ENCODE measurements around the gene ZMYND8.

Gene ZMYND8

DNA sequence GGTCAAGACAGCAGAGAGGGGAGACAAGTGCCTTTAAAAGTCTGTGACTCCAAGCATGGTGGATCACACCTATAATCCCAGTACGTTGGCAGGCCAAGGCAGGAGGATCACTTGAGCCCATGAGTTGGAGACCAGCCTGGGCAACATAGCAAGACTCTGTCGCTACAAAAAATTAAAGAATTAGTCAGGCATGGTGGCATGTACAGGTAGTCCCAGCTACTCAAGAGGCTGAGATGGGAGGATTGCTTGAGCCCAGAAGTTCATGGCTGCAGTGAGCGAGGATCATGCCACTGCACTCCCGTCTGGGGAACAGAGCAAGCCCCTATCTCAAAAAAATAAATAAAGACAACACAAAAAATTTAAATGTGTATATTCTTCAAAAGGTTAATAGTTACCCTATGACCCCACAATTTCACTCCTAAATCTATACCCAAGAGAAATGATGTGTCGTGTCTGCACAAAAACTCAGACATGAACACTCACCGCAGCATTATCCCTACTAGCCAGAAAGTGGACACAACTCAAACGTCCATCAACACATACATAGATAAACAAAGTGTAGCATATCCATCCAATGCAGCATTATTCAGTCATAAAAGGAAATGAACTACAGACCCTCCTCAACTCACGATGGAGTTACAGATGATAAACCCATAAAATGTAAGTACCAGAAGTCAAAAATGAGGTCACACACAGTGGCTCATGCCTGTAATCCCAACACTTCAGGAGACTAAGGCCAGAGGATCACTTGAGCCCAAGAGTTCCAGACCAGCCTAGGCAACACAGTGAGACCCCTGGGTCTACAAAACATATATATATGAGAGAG, 23.9 kb downstream of the ZMYND8 start:
- no peak for DNase-seq (ENCODE audit: low spot score)

GRCh38 chr20:47330933-47331708, 25.4 kb downstream of the ZMYND8 start:
- DNase-seq (ENCODE audit: low spot score) = peak; percentile 56

DNA sequence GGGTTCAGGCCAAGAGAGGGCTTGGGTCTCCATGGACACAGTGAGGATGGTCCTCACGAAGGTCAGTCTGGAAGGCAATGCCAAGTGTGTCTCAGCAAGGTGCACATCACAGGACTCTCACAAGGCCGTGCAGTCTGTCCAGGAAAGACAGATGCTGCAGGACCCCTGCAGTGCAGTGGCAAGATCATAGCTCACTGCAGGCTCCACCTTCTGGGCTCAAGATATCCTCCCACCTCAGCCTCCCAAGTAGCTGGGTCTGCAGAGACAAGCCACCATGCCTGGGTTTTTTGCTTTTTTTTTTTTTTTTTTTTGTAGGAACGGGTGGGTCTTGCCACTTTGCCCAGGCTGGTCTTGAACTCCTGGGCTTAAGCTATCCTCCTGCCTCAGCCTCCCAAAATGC, 26.4 kb downstream of the ZMYND8 start:
- DNase-seq (ENCODE audit: low spot score) = no peak

- DNase-seq (ENCODE audit: low spot score) = no peak
Observed at GRCh38 chr20:47328129-47328528, 28.4 kb downstream of the ZMYND8 start.

DNA sequence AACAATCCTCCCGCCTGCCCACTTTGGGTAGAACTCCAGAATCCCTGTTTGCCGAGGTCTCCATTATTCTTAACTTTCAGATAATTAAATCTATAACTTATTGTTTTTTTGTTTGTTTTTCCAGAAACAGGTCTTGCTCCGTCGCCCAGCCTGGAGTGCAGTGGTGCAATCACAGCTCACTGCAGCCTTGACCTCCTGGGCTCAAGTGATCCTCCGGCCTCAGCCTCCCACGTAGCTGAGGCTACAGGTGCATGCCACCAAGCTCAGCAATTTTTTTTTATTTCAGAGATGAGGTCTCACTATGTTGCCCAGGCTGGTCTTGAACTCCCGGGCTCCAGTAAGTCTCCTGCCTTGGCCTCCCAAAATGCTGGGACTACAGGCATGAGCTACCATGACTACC, 28.8 kb downstream of the ZMYND8 start:
- no peak for DNase-seq (ENCODE audit: low spot score)

DNA sequence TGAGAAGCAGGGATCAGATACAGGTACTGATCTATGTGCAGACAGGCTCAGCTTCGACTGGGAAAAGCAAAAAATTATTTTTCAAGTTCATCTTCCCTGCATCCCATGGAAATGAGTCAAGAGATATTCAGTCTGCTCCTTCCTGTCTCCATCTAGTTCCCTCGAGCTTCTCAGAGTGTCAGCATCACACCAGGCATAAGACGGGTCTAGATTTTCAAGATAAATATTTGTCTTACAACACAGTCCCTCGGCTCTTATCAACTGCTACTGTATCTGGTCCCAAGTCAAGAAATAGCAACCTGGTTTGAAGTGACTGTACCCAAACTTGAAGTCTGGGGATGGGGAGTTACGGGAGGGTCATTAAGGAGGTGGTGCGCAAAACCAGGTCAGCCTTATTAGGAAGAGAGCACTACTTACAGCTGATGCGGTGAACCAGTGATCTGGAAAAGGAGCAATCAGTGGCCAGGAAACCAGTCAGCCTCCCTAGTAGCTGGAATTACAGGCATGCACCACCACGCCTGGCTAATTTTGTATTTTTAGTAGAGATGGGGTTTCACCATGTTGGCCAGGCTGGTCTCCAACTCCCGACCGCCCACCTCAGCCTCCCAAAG, 29.7 kb downstream of the ZMYND8 start:
- peak; percentile 54 for DNase-seq (ENCODE audit: low spot score)

GRCh38 chr20:47325242-47325641, 31.3 kb downstream of the ZMYND8 start:
- DNase-seq (ENCODE audit: low spot score) = no peak

DNA sequence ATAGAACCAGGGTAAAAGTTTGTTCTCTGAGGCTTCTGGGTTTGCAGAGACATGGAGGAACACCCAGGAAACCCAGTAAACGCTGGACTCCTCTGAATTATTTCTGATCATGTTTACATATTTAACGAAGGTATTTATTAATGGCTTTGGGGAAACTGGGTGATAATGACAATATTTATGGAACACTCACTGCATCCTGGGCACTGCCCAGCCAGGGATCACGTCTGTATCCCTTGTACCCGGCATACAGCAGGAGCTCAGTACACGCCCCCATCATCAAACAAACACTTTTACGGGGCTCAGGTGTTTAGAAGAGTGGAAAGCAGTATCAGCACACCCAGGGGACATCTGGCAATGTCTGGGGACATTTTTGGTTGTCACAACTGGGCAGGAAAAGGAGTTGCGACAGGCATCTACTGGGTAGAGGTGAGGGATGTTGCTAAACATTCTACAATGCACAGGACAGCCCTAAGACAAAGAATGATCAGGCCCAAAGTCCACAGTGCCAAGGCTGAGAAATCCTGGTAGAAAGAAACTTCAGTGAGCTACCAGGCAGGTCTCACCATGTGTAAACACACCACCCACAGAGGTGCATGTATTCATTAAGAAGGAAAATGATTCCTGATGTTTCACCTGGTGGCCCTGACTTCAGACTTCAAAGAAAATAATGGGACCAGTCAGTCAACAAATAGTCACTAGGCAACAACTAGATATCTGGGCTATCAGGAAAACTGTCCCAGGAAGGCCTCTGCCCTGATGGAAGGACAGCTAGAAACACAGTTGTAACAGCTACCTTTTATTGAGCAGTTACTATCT, 35.3 kb downstream of the ZMYND8 start:
- no peak for DNase-seq (ENCODE audit: low spot score)

GRCh38 chr20:47319517-47320252, 36.8 kb downstream of the ZMYND8 start:
- peak; percentile 29 for DNase-seq (ENCODE audit: low spot score)

DNA sequence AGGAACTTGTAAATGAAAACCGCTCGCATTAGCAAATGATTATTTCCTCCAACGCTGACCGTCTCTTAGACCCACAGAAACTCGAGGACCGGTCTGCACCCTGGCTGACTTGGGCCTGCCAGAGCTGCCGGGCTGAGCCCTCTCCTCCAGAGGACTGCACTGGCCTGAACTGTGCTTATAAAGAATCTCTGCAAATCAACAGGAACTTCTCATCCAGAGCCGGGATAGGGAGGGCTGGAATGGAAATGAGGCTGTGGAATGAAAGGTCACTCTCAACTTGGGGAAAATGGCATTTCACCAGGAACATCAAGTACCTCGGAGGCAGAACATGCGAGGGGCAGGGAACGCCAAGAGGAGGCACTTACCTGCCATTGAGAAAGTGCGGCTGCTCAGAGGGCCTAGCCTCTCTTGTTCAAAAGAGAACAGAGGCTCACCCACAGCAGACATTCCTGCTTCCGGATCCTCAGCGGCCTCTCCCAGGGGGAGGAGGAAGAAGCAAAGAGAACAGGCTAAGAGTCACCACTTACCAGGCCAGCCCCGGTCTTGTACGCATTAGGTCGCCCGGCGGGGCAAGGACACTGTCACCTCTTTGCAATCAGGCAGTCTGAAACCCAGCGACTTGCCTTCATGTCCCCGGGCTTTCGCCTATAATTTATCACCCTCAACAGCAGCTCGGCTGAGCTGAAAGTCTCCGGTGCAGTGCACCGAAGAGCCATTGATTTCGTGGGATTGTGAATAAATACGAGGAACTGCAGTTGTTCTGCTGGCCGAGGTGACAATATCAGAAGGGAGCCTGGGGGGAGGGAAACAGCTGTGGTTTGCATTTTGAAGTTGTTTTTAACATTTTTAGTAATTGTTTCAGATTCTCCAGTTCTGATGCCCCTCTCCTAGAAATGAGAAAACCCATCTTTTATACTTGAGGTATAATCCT, 37.6 kb downstream of the ZMYND8 start:
- peak; percentile 66 for DNase-seq (ENCODE audit: low spot score)

DNA sequence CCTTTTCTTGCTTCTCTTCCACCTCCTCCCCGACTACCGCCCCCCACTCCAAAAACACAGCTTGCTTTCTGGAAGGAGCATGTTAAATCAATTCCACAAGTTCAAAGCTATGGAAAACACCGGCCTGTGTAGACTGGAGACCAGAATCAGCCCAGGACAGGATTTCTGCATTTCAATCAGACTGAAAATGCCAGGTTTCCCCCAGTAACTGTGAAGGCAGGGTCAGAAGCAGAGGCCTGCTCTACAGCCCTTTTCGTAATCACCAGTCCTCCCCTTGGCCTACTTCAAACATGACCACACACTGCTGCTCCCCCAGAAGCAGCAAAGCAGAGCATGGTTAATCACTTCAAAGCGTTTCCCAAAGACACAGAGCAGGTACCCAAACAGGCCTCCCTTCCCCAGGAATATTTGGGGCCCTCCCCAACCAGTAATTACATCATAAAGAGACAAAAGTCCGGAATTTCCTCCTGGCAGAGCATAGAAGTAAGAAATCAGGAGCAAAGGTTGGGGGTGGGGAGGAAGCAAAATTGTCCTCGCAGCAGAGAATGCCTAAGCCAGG, 38.4 kb downstream of the ZMYND8 start:
- peak; percentile 27 for DNase-seq (ENCODE audit: low spot score)

- peak; percentile 91 for DNase-seq (ENCODE audit: low spot score)
Observed at GRCh38 chr20:47317127-47317895, 39.2 kb downstream of the ZMYND8 start.

- no peak for DNase-seq (ENCODE audit: low spot score)
Observed at GRCh38 chr20:47316776-47317126, 39.7 kb downstream of the ZMYND8 start.

GRCh38 chr20:47315339-47316056, 41.0 kb downstream of the ZMYND8 start:
- peak; percentile 87 for DNase-seq (ENCODE audit: low spot score)

DNA sequence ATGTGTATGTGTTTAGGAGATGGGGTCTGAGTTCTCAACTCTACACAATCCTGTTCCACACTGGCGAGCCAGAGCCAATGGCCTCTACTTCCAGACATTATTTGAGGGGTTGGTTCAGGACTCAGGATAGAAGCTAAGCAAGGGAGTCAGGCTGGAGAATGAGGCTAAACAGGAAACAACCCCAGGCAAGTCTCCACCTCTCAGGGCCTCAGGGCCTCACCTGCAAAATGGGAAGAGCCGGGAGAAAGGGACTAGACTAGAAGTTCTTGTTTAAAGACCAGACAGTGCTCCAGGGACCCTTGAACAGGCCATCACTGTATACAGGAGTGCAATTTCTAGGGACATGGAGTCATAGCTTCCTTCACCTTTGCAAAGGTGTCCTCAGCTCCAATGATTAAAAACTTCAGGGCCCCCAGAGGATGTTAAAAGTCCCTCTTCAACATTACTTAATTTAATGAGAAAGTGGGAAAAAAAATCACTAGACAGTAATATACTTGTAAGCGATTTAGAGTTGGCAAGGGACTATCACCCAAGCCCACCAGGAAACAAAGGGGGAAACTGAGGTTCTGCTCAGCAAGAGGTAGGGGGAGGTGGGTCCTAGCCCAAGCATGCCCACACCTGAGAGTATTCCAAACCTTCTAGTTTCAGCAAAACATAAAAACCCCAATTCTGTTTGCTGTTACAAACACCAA, 41.7 kb downstream of the ZMYND8 start:
- no peak for DNase-seq (ENCODE audit: low spot score)

DNA sequence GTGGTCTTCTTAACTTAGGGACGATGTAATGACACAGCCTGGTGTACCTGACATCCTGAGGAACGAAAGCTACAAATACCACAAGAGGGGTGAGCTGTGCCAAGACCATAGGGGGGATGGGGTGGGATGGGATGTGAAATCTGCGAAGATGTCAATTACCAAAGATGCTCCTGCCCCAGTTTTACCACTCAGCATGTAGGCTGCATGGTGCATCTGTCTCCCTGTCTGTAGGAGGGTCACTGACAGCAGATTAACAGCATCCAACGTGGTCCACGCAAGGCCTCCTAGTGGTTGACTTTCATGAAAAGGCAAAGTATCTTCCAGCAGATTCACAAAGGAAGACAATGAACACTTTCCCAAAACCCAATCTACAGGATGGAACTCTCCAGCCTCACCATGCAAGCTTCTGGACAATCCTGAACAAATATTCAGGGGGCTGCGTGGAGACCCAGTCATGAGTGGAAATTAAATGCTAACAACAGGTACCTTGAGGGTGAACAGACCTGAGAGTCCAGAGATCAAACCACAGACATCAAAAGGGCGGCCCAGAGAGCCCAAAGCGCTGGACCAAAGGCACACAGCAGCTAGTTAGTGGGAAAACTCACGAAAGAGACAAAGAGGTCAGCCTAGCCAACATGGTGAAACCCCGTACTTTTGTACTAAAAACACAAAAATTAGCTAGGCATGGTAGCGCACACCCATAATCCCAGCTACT, 44.4 kb downstream of the ZMYND8 start:
- DNase-seq (ENCODE audit: low spot score) = no peak

DNA sequence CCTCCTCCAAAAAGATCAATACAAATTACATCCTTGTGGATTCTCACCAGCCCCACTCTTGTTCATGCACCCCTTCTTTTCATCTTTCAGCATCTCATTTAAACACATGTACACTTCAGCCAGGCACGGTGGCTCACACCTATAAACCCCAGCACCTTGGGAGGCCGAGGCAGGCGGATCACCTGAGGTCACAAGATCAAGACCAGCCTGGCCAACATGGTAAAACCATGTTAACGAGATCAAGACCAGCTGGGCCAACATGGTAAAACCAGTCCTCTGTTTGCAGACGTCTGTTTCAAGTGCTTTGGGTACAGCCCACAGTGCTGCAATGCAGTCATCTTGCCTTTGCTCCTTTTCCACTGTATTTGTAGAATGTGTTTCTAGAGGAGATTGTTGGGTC, 45.3 kb downstream of the ZMYND8 start:
- DNase-seq (ENCODE audit: low spot score) = no peak

Data from hepatic stellate cell (primary cell).